HG03565 (cell line): ENCODE data around the gene TCN2.
A peak's percentile ranks its signal among the peaks of the same experiment; 100 is the strongest.
"Not testable (repeated sequence)": the region's sequence is repeated elsewhere in the genome, so short reads cannot be mapped to it uniquely, and the experiment has no call there.

Source experiments
- ATAC-seq: cut with Tn5 transposase; IDR thresholded peaks from one replicate; pipeline ENCODE4 v1.9.1; 2021; ENCODE audit warnings: mild to moderate bottlenecking, moderate library complexity; ENCODE audit not compliant: unreplicated experiment

Gene TCN2

DNA sequence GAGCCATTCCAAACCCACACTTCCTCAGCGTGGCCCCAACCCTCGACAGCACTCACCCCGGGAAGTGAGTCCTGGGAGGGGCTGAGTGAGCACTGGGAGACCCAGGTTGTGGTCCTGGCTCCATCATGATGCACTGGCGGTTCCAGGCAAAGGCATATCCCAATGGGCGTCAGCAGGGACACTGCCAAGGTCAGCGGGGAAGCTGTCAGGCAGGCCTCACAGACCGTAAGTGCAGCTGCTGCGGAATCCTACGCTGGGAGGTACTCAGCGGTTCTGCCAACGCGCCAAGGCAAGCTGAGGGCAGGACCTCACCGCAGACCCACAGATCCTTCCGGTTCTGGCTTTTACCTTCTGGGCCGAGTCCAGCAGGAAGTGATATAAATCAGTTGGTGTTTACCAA lies 31.1 kb upstream of the TCN2 start:
- no peak for ATAC-seq

GRCh38 chr22:30578481-30578880 lies 28.5 kb upstream of the TCN2 start:
- no peak for ATAC-seq

DNA sequence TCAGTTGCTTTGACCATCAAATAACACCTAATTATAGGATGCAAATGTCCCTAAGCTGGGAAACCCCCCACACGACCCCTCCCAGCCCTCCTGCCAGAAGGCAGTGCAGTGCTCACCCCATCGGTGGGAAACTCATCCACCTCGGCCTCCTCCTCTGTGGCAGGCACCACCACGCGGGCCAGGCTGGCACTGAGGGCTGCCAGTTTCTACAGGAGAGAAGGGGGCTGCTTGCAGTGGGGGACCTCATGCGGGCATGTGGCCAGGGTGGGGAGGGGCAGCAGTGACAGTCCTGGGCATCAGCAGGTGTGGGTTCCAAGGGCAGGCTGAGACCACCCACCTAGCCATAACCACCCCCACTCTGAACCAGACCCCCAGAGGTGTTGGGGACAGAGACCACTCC lies 26.1 kb upstream of the TCN2 start:
- no peak for ATAC-seq

DNA sequence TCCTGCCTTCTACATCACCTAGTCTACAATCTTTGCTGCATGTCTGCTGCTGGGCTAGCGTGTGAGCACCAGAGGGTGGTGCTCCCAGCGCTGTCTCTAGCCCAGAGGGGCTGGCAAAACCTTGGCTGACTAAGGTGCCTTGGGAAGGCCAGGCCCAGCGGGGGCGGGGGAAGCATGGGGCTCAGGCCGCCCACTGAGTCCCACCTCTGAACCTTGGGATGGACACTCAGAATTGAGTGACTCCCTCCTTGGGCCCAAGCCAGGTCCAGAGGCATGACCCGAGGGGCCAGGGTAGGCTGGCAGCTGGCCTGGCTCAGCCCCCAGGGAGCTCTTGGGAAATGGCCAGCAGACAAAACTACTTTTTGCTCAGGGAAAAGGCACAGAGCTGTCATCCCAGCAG lies 24.9 kb upstream of the TCN2 start:
- ATAC-seq, result no peak

DNA sequence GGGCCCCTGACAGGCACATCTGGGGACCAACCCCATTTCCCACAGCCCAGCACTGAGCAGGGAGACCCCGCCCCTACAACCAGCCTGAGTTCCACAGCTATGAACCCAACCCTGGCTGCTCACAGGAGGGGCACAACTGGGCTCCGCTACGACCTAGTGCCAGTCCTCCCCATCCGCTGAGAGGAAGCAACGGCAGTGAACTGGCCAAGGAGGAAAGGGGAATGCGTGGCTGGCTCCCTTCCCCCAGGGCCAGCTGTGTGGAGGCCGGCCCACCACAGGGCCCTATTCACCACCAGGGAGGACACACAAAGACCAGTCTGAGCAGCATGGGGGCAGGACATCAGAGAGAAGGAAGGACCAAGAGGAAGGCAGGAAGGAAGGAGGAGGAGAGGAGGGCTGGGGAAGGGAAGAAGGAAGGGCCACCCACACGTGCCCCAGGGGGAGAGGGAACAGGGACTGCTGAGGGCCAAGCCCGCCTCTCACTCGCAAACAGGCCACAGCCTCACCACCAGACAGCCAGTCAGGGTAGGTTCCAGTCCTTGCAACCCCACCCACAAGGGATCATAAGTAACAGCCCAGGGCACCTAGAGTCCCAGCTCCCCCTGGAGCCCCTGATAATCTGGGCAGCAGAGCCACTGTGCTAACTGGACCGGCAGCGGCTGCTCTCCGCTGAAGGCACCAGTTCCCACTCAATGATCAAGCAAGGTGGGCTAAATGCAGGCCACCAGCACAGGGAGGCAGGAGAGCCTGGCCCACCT lies 24.0 kb upstream of the TCN2 start:
- no peak for ATAC-seq

GRCh38 chr22:30584441-30584840 lies 22.5 kb upstream of the TCN2 start:
- ATAC-seq, result no peak

DNA sequence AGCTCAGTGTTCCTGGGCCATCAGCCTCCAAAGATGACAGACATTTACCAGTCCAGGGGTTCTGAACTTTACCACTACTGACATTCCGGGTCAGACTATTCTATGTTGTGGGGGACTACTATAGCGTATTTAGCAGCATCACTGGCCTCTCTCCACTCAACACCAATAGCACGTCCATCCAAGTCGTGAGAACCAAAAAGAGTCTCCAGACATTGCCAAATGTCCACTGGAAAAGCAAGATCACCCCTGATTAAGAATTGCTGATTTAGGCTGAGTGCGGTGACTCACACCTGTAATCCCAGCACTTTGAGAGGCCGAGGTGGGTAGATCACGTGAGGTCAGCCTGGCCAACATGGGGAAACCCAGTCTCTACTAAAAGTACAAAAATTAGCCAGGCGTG lies 20.6 kb upstream of the TCN2 start:
- ATAC-seq, result no peak

GRCh38 chr22:30591191-30591587 lies 15.8 kb upstream of the TCN2 start:
- no peak for ATAC-seq

- peak; percentile 93 for ATAC-seq
These were observed 15.2 kb upstream of the TCN2 start, which contains the start of gene PES1 for GRCh38 chr22:30591588-30592359. Gene PES1 (minus strand): TSS chr22:30591910. CDS start chr22:30591833, 77 bp downstream.

- not testable (repeated sequence) for ATAC-seq
These were observed 14.6 kb upstream of the TCN2 start for GRCh38 chr22:30592360-30592713.

DNA sequence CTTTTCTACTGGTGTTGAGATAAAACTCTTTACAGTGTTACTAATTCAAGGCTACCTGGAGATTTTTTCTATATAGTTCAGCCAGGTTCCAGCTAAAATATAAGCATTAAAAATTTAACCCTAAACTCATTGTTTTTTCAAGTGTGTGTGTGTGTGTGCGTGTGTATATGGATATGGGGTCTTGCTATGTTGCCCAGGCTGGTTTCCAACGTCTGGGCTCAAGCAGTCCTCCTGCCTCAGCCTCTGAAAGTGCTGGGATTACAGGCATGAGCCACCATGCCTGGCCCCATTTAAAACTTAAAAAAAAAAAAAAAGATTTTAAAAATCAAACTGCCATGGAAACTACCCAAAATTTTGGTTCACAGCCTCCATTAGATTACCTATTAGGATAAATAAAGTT lies 10.8 kb upstream of the TCN2 start:
- no peak for ATAC-seq

- ATAC-seq, result no peak
These were observed 10.1 kb upstream of the TCN2 start for GRCh38 chr22:30596886-30597285.

DNA sequence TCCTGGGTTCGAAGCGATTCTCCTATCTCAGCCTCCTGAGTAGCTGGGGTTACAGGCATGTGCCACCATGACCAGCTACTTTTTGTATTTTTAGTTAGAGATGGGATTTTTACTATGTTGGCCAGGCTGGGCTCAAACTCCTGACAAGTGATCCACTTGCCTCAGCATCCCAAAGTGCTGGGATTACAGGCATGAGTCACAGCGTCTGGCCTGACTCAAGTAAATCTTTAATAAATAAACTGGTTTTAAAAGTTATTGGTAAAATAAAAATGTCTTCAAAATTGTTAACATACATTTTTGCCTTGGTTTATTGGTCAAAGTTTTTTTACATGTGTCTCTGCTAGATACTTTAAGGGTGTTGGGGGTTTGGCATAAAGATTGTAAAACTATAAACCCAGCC lies 8.0 kb upstream of the TCN2 start:
- no peak for ATAC-seq

GRCh38 chr22:30600921-30601320 lies 6.1 kb upstream of the TCN2 start:
- ATAC-seq, result no peak

GRCh38 chr22:30601464-30601863 lies 5.5 kb upstream of the TCN2 start:
- ATAC-seq, result no peak

- no peak for ATAC-seq
These were observed 4.9 kb upstream of the TCN2 start for GRCh38 chr22:30602049-30602448.

- ATAC-seq, result no peak
These were observed 3.2 kb upstream of the TCN2 start for GRCh38 chr22:30603801-30604200.

DNA sequence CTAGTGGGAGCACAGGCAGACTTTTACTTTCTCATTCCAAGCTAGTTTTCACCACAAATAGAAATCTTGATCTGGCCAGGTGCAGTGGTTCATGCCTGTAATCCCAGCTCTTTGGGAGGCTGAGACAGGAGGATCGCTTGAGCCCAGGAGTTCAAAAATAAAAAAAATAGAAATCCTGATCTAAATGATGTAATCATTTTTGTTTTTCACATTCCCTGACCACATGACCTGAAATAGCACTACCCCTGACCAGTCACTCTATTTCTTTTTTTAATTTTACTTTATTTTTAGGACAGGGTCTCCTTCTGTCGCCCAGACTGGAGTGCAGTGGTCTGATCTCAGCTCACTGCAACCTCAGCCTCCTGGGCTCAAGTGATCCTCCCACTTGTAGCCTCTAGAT lies 2.3 kb upstream of the TCN2 start:
- no peak for ATAC-seq

DNA sequence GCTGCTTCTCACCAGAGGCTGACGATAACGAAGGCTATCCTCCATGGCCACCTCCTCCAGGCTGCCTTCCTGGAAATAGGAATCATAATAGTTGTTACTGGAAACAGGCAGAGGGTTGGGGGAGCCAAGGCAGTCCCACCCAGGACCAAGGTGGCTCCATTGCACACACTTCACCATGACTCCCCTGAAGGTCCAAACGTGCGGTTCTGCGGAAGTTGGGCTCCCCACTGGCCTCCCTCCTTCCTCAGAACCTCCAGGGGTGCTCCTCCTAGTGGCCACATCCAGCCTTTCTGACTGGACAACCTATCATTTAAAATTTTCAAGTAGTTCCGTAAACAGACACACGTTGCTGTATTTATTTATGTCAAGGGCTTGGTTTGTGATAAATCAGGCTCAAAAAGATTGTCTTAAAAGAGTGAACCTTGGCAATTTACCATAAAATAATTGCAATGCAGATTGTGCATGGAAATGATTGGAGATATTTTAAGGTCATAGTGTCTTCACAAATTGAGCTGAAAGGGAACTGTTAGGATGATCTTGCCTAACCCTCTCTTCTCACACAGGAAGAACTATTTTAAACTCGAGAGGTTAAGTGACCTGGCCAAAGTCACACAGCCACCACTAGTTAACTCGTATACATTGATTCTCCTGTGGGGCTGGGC lies 1.4 kb upstream of the TCN2 start:
- ATAC-seq, result no peak

- no peak for ATAC-seq
These were observed 441 bp downstream of the TCN2 start for GRCh38 chr22:30607300-30607930.

DNA sequence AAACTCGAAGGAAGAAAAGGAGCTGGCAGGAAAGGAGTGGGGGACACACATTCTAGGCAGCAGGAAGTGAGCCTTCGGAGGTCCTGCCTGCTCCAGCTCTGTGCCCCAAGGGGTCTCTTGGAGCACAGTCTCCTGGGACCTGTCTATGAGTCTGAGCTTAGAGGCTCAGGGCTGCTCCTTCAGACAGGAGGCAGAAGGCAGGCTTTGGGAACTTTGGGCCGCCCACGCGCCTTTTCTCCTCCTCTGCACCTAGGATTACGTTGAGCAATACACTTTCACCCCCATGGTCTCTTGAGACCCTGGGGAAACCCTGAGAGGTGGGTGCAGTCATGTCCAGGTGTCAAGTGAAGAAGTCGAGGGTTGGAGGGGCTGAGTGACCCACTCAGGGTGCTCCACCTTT lies 965 bp downstream of the TCN2 start:
- ATAC-seq, result no peak
